Cardiac fibroblast (primary cell): Measurements from ENCODE around the gene R3HDM2.
A peak's percentile ranks its signal among the peaks of the same experiment; 100 is the strongest.

ENCODE experiments used
- DNase-seq, 2 donors: peaks; one replicate each; pipeline versions ENCODE4 v3.0.0 to v3.0.0-alpha.2; 2010; ENCODE audit warnings: low read depth in 2 of 2
- H3K4me3 ChIP-seq, 2 donors: replicated peaks in 1 of 2; 1 replicate in 1 of 2; 2 replicates in 1 of 2; pipeline ENCODE4 v1.5.1; 2011; ENCODE audit warnings: low read depth in 2 of 2, low read length in 2 of 2, mild to moderate bottlenecking in 2 of 2, moderate library complexity in 1 of 2
- CTCF ChIP-seq: IDR thresholded peaks from one replicate; pipeline ENCODE4 v1.5.1; 2011; ENCODE audit warnings: low read depth, mild to moderate bottlenecking, low read length, inconsistent platforms

Gene R3HDM2

GRCh38 chr12:57389033-57389432, 41.8 kb downstream of the R3HDM2 start:
- no peak overlapping the region for H3K4me3 ChIP-seq
- no peak for TF ChIP-seq CTCF
- DNase-seq: peak; percentile 69 to 93

- no peak overlapping the region for H3K4me3 ChIP-seq
- TF ChIP-seq CTCF: no peak
- no peak for DNase-seq
These were observed 42.4 kb downstream of the R3HDM2 start for GRCh38 chr12:57388425-57388824.

- TF ChIP-seq CTCF: no peak
- no peak for DNase-seq
- no peak overlapping the region for H3K4me3 ChIP-seq
These were observed 44.6 kb downstream of the R3HDM2 start for GRCh38 chr12:57386187-57386720.

- TF ChIP-seq CTCF: no peak
- DNase-seq: no peak
- no peak overlapping the region for H3K4me3 ChIP-seq
These were observed 45.3 kb downstream of the R3HDM2 start for GRCh38 chr12:57385586-57385985.

- no peak overlapping the region for H3K4me3 ChIP-seq
- TF ChIP-seq CTCF: no peak
- DNase-seq: no peak
These were observed 46.4 kb downstream of the R3HDM2 start for GRCh38 chr12:57384478-57384877.

- H3K4me3 ChIP-seq: no peak overlapping the region
- no peak for TF ChIP-seq CTCF
- no peak for DNase-seq
These were observed 49.1 kb downstream of the R3HDM2 start for GRCh38 chr12:57381693-57382220.

- no peak for TF ChIP-seq CTCF
- H3K4me3 ChIP-seq: no peak overlapping the region
- DNase-seq: no peak
These were observed 50.5 kb downstream of the R3HDM2 start for GRCh38 chr12:57380300-57380699.
